Endothelial cell (in vitro differentiated cells): ENCODE results near the gene PNPLA8. TPM values are rescaled to one million over a fixed set of nuclear protein-coding genes. Genes with fewer than 3 reads are reported as not detected.

ENCODE experiments used
- DNase-seq: peaks from one replicate; pipeline ENCODE4 v3.0.0; 2021; ENCODE audit warnings: low spot score
- H3K27ac Mint-ChIP-seq: one replicate; pipeline ENCODE4 v1.8.0; 2021; ENCODE audit warnings: mixed read lengths, inconsistent platforms; ENCODE audit not compliant: unreplicated experiment
- H3K27me3 Mint-ChIP-seq: one replicate; pipeline ENCODE4 v1.8.0; 2021; ENCODE audit warnings: mild to moderate bottlenecking, moderate library complexity, mixed read lengths, inconsistent platforms; ENCODE audit not compliant: unreplicated experiment
- H3K36me3 Mint-ChIP-seq: one replicate; pipeline ENCODE4 v1.8.0; 2021; ENCODE audit warnings: mild to moderate bottlenecking, low read depth, mixed read lengths, inconsistent platforms; ENCODE audit not compliant: unreplicated experiment
- H3K4me1 Mint-ChIP-seq: one replicate; pipeline ENCODE4 v1.8.0; 2021; ENCODE audit warnings: mild to moderate bottlenecking, mixed read lengths, inconsistent platforms; ENCODE audit not compliant: unreplicated experiment
- H3K4me3 Mint-ChIP-seq: one replicate; pipeline ENCODE4 v1.8.0; 2021; ENCODE audit warnings: mild to moderate bottlenecking, mixed read lengths, inconsistent platforms; ENCODE audit not compliant: unreplicated experiment
- H3K9me3 Mint-ChIP-seq: one replicate; pipeline ENCODE4 v1.8.0; 2021; ENCODE audit warnings: mixed read lengths, inconsistent platforms; ENCODE audit not compliant: unreplicated experiment
- CTCF ChIP-seq: fragments of 200-600 bp; sonication (generic); IDR thresholded peaks from one replicate; pipeline ENCODE4 v1.5.0; 2021; ENCODE audit warnings: antibody characterized with exemption; ENCODE audit not compliant: unreplicated experiment
- total RNA-seq: library from RNA; stranded (reverse); fragmentation: NEBNext Ultra II Directional; extraction: Animal tissue kit (Norgen Biotek cat#: 25700); gene quantifications from one replicate; pipeline ENCODE4 v1.2.1, GENCODE V29; 2021; ENCODE audit not compliant: unreplicated experiment

The PNPLA8 gene
- total RNA-seq, 1 donor from 2014 or later = 15.6 TPM

- no peak for TF ChIP-seq CTCF
- Mint-ChIP-seq H3K4me1 (peaks cover 3% of the 10 kb centered on the region), H3K27me3 (peaks cover 10% of the 10 kb centered on the region)
These were observed 64.1 kb downstream of the PNPLA8 start for GRCh38 chr7:108461840-108462239.

GRCh38 chr7:108460964-108461363, 65.0 kb downstream of the PNPLA8 start:
- H3K27ac Mint-ChIP-seq = no peak overlapping the region
- H3K9me3 Mint-ChIP-seq = no peaks in the 10 kb centered on the region
- peaks cover 16% of the 10 kb centered on the region for H3K27me3 Mint-ChIP-seq
- no peak for DNase-seq
- no peak overlapping the region for H3K4me3 Mint-ChIP-seq
- peaks cover 6% of the 10 kb centered on the region for H3K4me1 Mint-ChIP-seq
- TF ChIP-seq CTCF = no peak
- H3K36me3 Mint-ChIP-seq = peaks cover 3% of the 10 kb centered on the region

More at GRCh38 chr7:108461840-108462239, 64.1 kb downstream of the PNPLA8 start:
- H3K4me3 Mint-ChIP-seq = no peak overlapping the region
- H3K27ac Mint-ChIP-seq = no peak overlapping the region
- no peak for DNase-seq
- no peaks in the 10 kb centered on the region for H3K36me3 Mint-ChIP-seq
- H3K9me3 Mint-ChIP-seq = no peaks in the 10 kb centered on the region

DNA sequence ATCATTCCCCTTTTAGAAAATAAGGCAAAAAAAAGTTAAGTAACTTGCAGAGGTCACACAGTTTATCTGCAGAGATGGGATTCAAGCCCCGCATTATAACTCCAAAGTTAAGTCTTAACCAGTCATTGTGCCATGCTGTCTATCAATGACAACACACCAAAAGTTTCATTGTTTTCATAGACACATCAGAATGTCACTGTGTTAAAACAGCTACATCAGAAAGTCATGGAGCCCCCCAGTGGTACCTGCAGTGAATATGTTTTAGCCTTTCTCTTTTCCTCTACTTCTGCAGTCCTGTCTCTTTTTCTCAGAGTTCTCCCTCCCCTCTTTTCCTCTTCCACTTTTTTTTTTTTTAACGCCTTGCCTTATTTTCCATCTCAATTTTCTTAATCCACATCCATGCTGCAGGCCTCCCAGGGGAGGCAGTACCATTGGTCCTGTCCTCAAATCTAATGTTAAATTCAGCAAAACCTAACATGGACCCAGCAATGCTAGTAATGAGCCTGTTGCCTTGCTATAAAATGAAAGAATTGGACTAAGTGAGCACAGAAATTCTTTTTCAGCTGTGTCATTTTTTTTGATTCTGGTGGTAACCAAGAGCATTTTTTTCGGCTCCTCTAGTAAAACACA, 65.9 kb downstream of the PNPLA8 start:
- H3K9me3 Mint-ChIP-seq = no peaks in the 10 kb centered on the region
- peak; percentile 26 for DNase-seq
- peaks cover 16% of the 10 kb centered on the region for H3K27me3 Mint-ChIP-seq
- peaks cover 3% of the 10 kb centered on the region for H3K36me3 Mint-ChIP-seq
- peak; percentile 53 for TF ChIP-seq CTCF
- no peak overlapping the region for H3K4me3 Mint-ChIP-seq
- H3K27ac Mint-ChIP-seq = no peak overlapping the region
- H3K4me1 Mint-ChIP-seq = peaks cover 6% of the 10 kb centered on the region

- TF ChIP-seq CTCF = no peak
- H3K27ac Mint-ChIP-seq = no peak overlapping the region
- H3K27me3 Mint-ChIP-seq = peaks cover 19% of the 10 kb centered on the region
- peaks cover 9% of the 10 kb centered on the region for H3K4me1 Mint-ChIP-seq
- H3K4me3 Mint-ChIP-seq = peak overlapping the region; percentile 4
- no peaks in the 10 kb centered on the region for H3K9me3 Mint-ChIP-seq
- DNase-seq = no peak
- peaks cover 3% of the 10 kb centered on the region for H3K36me3 Mint-ChIP-seq
These were observed 68.1 kb downstream of the PNPLA8 start for GRCh38 chr7:108457871-108458270.

GRCh38 chr7:108456845-108457540, 68.9 kb downstream of the PNPLA8 start:
- H3K9me3 Mint-ChIP-seq = no peaks in the 10 kb centered on the region
- DNase-seq = no peak

More at GRCh38 chr7:108456845-108457540, 68.9 kb downstream of the PNPLA8 start:
- no peak for TF ChIP-seq CTCF
- Mint-ChIP-seq H3K4me3 (peak overlapping the region; percentile 88), H3K4me1 (peaks cover 9% of the 10 kb centered on the region), H3K27me3 (peaks cover 19% of the 10 kb centered on the region), H3K27ac (peak overlapping the region; percentile 12), H3K36me3 (peaks cover 3% of the 10 kb centered on the region)
